NB4 (cell line): ENCODE results near the gene CSMD2.

Experiments used
- CTCF ChIP-seq: IDR thresholded peaks from one replicate; pipeline ENCODE4 v1.5.1; 2012; ENCODE audit warnings: low read depth, low read length
- MYC ChIP-seq: IDR thresholded peaks from 2 replicates; pipeline ENCODE4 v1.6.1; 2011; ENCODE audit warnings: low read depth, low read length
- POLR2A ChIP-seq: IDR thresholded peaks from 2 replicates; pipeline ENCODE4 v1.6.1; 2011; ENCODE audit warnings: mild to moderate bottlenecking; ENCODE audit not compliant: insufficient read length; ENCODE audit errors: extremely low read depth

GRCh38 chr1:33949570-33949969, 215.5 kb downstream of the CSMD2 start:
- TF ChIP-seq CTCF, result no peak
- no peak for TF ChIP-seq POLR2A
- TF ChIP-seq MYC, result no peak
